ENCODE results near the gene SLX4IP.
A peak's percentile ranks its signal among the peaks of the same experiment; 100 is the strongest.

SLX4IP gene

DNA sequence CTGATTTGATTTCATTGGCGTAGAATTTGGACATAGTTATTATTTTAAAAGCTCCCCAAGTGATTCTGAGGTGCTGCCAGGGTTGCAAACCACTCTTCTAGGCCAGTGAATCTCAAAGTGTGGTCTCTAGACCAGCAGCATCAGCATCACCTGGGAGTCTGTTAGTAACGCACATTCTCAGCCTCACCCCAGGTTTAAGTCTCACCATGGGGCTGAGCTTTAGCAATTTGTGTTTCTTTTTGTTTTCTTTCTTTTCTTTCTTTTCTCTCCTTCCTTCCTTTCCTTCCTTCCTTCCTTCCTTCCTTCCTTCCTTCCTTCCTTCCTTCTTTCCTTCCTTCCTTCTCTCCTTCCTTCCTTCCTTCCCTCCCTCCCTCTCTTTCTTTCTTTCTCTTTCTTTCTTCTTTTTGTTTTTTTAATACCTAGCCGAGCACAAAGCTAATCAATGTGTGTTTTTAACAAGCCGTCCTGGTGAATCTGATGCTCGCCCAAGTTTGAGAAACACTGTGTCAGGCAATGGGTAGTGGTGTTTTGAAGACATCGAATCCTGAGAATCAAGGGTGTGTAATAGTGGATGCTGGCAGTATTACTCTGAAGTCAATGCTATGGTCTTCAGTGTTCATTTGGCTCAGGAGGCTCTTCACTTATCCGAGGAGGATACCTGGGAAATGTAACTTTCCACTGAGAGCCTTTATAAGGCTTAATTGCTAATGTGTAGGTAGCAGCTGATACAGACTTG lies 104.9 kb downstream of the SLX4IP start:
- FAIRE-seq, result no peak
- no peak for DNase-seq (ENCODE audit: insufficient read length, low spot score)
- no peak for TF ChIP-seq POLR2A (IDR thresholded peaks at IDR 0.05; ENCODE audit: low read depth, low read length)

DNA sequence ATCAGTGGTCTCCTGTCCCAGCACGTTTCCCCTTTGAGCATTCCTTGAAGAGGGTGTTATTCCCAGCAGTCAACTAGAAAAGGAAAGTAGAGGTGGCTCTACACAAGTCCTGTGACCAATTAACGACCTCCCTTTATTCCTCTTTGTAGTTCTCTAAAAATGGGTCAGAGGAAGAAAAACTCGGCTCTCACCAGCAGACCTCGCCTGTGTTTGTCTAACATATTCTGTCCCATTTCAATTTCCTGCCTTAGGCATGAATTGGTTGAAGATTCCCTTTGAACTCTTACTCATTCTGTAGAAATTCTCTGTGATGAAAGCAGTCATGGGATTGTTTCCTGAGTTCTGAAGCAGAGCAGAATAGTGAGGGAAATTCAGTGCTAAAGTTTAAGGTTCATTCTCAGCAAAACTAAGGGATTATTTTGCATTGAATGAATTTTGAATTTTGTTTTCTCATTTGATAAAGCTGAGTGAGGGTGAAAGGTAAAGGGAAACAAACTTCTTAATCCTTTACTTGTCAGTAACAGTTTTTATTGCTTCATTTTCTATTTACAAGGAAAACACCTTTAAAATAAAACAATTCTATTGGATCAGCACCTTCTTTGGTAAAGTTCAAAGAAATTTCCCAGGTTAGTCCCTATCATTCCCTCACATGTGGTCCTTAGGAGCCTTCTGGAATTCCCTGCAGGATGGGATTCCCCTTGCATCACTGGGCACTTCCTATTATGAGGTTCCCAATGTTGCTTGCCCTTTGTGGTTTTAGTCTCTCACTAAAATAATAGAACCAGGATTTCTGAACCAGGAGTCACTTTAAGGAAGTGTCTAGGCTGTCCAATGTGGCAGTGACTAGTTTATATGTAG lies 105.8 kb downstream of the SLX4IP start:
- TF ChIP-seq POLR2A (IDR thresholded peaks at IDR 0.05; ENCODE audit: low read depth, low read length), result no peak
- peak; percentile 84 for FAIRE-seq
- peak; percentile 30 for DNase-seq (ENCODE audit: insufficient read length, low spot score)

DNA sequence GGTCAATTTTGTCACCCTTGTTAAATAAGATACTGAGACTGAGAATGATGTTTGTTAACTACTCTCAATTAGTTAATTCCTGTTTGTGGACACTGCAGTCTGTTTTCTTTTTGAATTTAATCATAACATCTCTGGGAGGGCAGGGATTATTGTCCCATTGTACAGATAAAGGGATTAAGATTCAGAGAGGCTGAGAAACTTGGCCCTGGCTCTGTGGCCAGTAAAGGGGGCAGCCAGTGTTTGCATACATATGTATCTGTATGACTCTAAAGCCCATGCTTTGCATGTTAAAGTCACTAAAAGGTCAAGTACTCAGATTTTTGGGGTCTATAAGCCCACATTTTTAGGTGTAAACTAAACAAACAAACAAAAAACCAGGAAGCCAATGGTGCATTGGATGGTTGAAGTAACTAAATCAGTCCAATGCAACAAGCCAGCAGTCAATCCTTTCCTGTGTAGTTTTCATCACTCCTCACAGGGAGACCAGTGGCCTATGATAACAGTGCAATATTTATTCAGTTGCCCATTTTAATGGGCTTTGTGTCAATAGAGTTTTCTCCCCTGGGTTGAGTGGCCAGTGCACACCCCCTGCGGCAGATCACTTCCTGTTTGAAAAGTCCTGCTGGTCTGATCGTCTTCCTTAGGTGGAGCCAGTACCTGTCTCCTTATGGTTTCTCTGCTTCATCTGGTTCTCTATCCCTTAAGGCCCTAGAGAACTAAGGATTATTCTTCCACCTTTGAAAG lies 106.7 kb downstream of the SLX4IP start:
- no peak for DNase-seq (ENCODE audit: insufficient read length, low spot score)
- TF ChIP-seq POLR2A (IDR thresholded peaks at IDR 0.05; ENCODE audit: low read depth, low read length), result no peak
- no peak for FAIRE-seq

DNA sequence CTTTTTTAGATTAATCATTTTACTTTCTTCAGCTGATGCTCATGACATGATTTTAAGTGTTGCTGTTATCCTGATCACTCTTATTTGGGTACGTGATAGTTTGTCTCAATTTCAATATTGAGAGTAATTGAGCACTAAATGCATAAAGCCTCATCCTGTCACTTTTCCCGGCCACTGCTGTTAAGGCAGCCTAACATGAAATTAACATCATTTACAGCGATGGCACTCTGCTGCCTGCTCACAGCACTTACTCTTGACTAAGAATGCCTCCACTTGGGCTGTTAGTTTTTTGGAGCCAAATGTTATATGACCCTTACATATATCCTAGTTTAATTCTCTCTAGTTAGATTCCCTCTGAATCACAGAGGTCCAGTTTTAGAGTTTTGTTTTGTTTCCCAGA lies 107.3 kb downstream of the SLX4IP start:
- no peak for TF ChIP-seq POLR2A (IDR thresholded peaks at IDR 0.05; ENCODE audit: low read depth, low read length)
- no peak for FAIRE-seq
- no peak for DNase-seq (ENCODE audit: insufficient read length, low spot score)

DNA sequence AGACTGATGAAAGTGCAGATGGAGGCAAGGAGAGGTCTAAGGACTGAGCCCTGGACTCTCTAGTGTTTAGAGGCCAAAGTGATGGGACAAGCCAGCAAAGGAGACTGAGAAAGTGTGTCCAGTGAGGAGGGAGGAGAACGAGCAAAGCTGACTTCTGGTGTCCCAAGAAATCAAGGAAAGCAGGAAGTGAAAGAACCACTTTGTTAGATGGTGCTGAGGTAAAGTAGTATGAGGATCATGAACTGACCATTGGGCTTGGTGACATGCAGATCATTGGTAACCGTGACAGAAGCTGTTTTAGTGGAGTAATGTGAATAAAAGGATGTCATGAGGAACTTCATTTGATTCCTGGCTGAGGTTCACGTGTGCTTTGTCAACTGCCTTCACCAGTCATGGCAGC lies 108.4 kb downstream of the SLX4IP start:
- DNase-seq (ENCODE audit: insufficient read length, low spot score), result no peak
- TF ChIP-seq POLR2A (IDR thresholded peaks at IDR 0.05; ENCODE audit: low read depth, low read length), result no peak
- FAIRE-seq, result no peak

DNA sequence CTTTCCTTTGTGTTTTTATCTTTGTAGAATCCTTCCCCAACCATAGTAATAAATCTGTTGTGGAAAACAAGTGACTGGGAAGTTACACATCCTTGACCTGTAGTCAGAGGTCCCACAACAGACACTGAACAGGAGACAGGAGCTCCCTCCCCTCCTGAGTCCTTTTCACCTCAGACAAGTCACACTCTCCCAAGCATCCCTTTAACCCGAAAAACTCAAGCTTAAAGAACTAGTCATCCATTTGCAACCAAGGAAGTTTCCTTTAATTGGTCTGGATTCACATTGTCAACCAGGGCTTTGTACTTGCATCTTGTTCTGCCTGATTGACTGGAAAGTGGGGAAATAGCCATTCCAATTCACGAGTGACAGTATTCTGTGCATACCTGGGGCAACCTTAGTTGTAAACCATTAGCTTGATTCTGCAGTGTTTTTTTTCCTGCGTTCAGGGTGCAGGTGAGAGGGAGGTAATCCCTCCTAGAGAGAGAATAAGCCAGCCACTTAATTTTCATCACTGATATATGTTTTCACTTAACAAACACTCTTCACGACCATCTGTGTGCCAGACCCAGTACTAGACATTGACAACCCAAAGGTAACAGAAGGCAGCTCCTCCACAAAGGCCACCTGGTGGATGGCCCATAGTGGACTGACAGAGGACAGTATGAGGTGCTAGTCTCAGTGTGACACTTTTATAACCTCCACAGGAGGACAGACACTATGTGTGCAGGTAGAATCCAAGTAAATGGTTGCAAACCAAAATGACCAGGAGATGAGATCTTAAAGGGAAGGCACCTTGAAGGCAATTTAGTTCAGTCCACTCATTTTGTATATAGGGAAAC lies 112.4 kb downstream of the SLX4IP start:
- FAIRE-seq (no peak), DNase-seq (ENCODE audit: insufficient read length, low spot score) (no peak)
- no peak for TF ChIP-seq POLR2A (IDR thresholded peaks at IDR 0.05; ENCODE audit: low read depth, low read length)

DNA sequence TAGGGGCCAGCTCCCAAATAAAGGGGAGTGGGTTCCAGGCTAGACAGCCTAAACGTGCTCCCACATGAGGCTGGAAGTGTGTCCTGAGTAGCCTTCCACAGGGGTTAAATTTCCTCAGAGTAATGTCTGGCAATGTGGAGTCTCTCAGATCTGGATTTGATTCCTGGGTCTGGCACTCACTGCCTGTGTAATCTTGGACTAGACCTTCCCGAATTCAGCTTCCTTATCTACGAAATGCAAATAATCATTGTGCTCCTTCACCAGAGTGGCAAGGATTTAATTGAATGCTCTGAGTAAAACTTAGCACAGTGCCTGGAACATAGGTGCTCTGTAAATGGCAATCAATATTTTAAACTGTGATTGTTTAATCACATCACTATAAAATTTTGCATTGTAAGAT lies 114.4 kb downstream of the SLX4IP start:
- DNase-seq (ENCODE audit: insufficient read length, low spot score) (no peak), FAIRE-seq (no peak)
- TF ChIP-seq POLR2A (IDR thresholded peaks at IDR 0.05; ENCODE audit: low read depth, low read length), result no peak

DNA sequence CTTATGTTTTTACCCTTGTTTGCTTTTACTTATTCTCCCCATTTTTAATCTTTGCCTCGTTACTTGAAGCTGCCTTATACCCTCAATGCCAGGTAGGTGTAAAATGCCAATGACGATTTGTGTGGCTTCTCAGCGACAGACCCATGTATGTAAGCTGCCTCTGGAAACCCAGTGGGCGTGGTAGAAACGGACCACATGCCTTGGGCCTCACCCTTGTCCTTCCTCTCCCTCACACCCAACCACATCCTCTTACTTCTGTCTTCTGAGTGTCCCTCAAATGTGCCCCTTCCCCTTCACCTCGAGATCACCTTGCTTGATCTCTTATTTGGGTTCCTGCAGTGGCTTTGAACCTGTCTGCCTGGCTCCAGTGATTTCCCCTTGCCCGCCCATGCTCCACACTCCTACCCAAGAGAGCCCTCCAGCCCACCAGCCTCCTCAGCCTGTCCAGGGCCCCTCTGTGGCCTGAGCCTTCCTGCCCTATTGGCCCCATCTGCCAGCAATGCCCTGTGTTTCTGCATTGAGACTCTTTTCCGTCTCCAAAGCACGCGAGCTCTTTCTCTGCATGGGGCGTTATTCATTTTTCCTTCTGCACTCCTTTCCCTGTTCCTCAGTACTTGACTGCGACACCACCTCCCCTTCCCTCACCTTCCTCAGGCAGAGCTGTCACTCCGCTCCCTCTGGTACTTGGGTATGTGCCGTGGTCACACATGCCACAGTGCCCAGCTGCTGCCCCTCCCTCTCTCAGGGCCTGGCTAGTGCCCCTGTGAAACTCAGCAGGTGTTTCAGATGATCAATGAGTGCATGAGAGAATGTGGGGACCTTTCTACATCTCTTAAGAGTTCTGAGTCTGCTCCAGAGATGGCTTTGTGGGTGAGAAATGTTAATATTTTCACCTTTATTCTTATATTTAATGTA lies 115.4 kb downstream of the SLX4IP start:
- no peak for DNase-seq (ENCODE audit: insufficient read length, low spot score)
- no peak for TF ChIP-seq POLR2A (IDR thresholded peaks at IDR 0.05; ENCODE audit: low read depth, low read length)
- no peak for FAIRE-seq

DNA sequence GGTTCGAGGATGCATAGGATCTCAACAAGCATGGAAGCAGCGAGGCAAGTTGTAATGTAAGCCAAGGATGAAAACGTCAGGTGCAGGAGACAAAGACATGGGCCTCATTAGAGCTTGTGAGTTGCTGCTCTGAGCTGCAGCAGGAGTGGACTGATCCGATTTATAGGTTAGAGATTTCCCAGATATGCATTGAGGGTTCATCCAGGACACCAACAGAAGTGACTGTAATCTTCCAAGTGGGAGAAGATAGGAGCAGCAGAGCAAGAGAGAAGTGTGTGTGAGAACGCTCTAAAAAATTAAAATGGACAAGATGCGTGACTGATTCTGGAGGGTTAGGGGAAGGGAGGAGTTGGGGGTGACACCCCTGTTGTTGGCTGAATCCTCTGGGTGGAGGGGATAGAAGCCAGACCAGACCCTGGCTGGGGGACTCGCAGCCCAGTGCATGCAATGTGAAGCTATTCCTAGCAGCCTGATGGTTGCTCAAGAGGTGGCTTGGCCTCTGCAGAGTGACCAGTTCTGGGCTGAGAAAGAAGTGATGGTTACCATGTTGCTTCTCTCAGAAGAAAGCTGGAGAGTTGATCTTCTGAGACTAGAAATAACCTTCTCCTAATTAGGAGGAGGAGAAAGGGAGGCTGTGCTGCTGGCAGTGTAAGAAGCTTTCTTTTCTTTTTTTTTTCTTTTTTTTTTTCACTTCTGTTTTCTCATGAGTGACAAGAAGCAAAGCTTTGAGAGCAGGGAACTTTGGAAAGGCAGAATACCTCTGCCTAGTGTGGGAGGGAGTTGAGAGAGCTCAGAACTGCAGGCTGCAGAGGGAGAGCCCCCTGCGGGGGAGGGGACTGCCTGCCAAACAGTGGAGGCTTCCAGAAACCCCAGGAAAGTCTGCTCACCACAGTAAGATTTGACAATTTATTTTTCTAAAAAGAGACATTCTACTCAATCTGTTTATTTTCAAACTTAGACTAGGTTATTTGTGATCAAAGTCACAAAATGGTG lies 116.9 kb downstream of the SLX4IP start:
- no peak for TF ChIP-seq POLR2A (IDR thresholded peaks at IDR 0.05; ENCODE audit: low read depth, low read length)
- FAIRE-seq (no peak), DNase-seq (ENCODE audit: insufficient read length, low spot score) (no peak)

DNA sequence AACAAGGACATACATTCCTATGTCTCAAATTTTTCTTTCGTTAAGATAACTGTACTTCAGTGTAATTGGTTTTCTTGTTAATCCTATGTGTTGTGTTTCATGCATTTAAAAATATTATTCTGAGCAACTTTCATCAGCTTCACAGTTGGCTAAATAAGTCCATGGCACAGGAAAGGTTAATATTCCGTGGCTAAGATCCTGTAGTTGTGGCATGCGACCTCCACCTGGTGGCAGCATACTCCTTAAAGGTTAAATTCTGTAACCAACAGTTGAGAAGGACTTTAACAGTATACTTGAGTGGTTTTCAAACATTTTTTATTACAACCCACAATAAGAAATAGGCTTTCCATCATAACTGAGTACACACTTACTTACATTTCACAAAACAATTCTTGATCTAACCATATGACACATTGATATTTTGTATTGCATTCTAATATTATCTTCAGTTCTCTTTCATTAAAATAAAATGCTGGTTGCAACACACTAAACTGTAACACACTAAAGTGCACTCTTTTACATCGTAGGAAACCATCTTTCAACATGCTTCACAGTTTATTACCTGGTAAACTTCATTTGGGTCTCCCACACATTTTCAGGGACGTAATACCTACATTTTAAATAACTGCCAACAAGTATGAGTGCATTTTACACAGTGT lies 118.3 kb downstream of the SLX4IP start:
- no peak for TF ChIP-seq POLR2A (IDR thresholded peaks at IDR 0.05; ENCODE audit: low read depth, low read length)
- DNase-seq (ENCODE audit: insufficient read length, low spot score) (no peak), FAIRE-seq (peak; percentile 38)

DNA sequence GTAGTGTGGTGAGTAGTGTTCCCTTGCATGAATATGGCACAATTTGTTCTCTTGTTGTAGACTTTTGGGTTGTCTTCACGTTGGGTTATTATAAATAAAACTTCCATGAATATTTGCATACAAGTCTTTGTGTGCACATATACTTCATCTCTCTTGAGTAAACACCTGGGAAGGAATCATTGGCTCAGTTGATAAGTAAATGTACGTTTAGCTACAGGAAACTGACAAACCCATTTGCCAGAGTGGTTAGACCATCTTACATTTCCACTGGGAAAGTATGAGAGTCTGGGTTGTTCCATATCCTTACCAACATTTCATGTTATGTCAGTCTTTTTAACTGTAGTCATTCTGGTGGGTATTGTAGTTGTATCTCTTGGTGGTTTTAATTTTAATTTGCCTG lies 119.2 kb downstream of the SLX4IP start:
- DNase-seq (ENCODE audit: insufficient read length, low spot score), result no peak
- no peak for FAIRE-seq
- no peak for TF ChIP-seq POLR2A (IDR thresholded peaks at IDR 0.05; ENCODE audit: low read depth, low read length)

Measured in H54 (cell line).